Glutamatergic neuron (in vitro differentiated cells): ENCODE results near the gene ACAD11. TPM values are rescaled to one million over a fixed set of nuclear protein-coding genes. Genes with fewer than 3 reads are reported as not detected.

Experiments
- DNase-seq: peaks from one replicate; pipeline ENCODE4 v3.0.0; 2022
- H3K27ac Mint-ChIP-seq: one replicate; pipeline ENCODE4 v1.8.0; 2020; ENCODE audit warnings: mild to moderate bottlenecking, mixed read lengths, inconsistent platforms; ENCODE audit not compliant: unreplicated experiment
- H3K27me3 Mint-ChIP-seq: one replicate; pipeline ENCODE4 v1.8.0; 2020; ENCODE audit warnings: mild to moderate bottlenecking, moderate library complexity, mixed read lengths, inconsistent platforms; ENCODE audit not compliant: unreplicated experiment
- H3K36me3 Mint-ChIP-seq: one replicate; pipeline ENCODE4 v1.8.0; 2020; ENCODE audit warnings: mild to moderate bottlenecking, mixed read lengths, inconsistent platforms; ENCODE audit not compliant: unreplicated experiment
- H3K4me1 Mint-ChIP-seq: one replicate; pipeline ENCODE4 v1.8.0; 2020; ENCODE audit warnings: mild to moderate bottlenecking, low read depth, mixed read lengths, inconsistent platforms; ENCODE audit not compliant: unreplicated experiment
- H3K4me3 Mint-ChIP-seq: one replicate; pipeline ENCODE4 v1.8.0; 2020; ENCODE audit warnings: mild to moderate bottlenecking, mixed read lengths, inconsistent platforms; ENCODE audit not compliant: unreplicated experiment
- H3K9me3 Mint-ChIP-seq: one replicate; pipeline ENCODE4 v1.8.0; 2020; ENCODE audit warnings: mild to moderate bottlenecking, moderate library complexity, mixed read lengths, inconsistent platforms; ENCODE audit not compliant: unreplicated experiment
- CTCF ChIP-seq: fragments of 200-600 bp; sonication (generic); IDR thresholded peaks from one replicate; pipeline ENCODE4 v1.5.0; 2021; ENCODE audit not compliant: partially characterized antibody, unreplicated experiment
- total RNA-seq: library from RNA; stranded (reverse); fragmentation: NEBNext Ultra II Directional; extraction: Animal tissue kit (Norgen Biotek cat#: 25700); gene quantifications from one replicate; pipeline ENCODE4 v1.2.1, GENCODE V29; 2021; ENCODE audit not compliant: unreplicated experiment

Gene ACAD11
- total RNA-seq, 1 donor from 2014 or later, result 9.4 TPM

- Mint-ChIP-seq H3K27ac (no peak overlapping the region), H3K4me1 (no peaks in the 10 kb centered on the region)
Observed at GRCh38 chr3:132570016-132570415, 89.6 kb downstream of the ACAD11 start.

GRCh38 chr3:132569580-132569979, 90.0 kb downstream of the ACAD11 start:
- H3K27ac Mint-ChIP-seq, result no peak overlapping the region
- no peak for DNase-seq
- peaks cover 13% of the 10 kb centered on the region for H3K36me3 Mint-ChIP-seq
- no peaks in the 10 kb centered on the region for H3K27me3 Mint-ChIP-seq
- no peaks in the 10 kb centered on the region for H3K4me1 Mint-ChIP-seq
- no peaks in the 10 kb centered on the region for H3K9me3 Mint-ChIP-seq
- no peak for TF ChIP-seq CTCF
- H3K4me3 Mint-ChIP-seq, result no peak overlapping the region

More at GRCh38 chr3:132570016-132570415, 89.6 kb downstream of the ACAD11 start:
- DNase-seq, result no peak
- Mint-ChIP-seq H3K36me3 (peaks cover 13% of the 10 kb centered on the region), H3K4me3 (no peak overlapping the region), H3K9me3 (no peaks in the 10 kb centered on the region), H3K27me3 (no peaks in the 10 kb centered on the region)
- TF ChIP-seq CTCF, result no peak

GRCh38 chr3:132569153-132569552, 90.5 kb downstream of the ACAD11 start:
- Mint-ChIP-seq H3K27ac (no peak overlapping the region), H3K36me3 (peaks cover 13% of the 10 kb centered on the region), H3K27me3 (no peaks in the 10 kb centered on the region), H3K4me1 (no peaks in the 10 kb centered on the region), H3K9me3 (no peaks in the 10 kb centered on the region), H3K4me3 (no peak overlapping the region)
- DNase-seq, result no peak
- TF ChIP-seq CTCF, result no peak

- Mint-ChIP-seq H3K9me3 (no peaks in the 10 kb centered on the region), H3K27me3 (no peaks in the 10 kb centered on the region), H3K4me1 (no peaks in the 10 kb centered on the region), H3K4me3 (no peak overlapping the region), H3K27ac (no peak overlapping the region), H3K36me3 (peaks cover 13% of the 10 kb centered on the region)
- no peak for DNase-seq
- no peak for TF ChIP-seq CTCF
Observed at GRCh38 chr3:132568422-132568821, 91.2 kb downstream of the ACAD11 start.

GRCh38 chr3:132564070-132564465, 95.5 kb downstream of the ACAD11 start:
- no peak overlapping the region for H3K4me3 Mint-ChIP-seq
- DNase-seq, result no peak
- H3K4me1 Mint-ChIP-seq, result no peaks in the 10 kb centered on the region
- H3K27ac Mint-ChIP-seq, result no peak overlapping the region
- no peaks in the 10 kb centered on the region for H3K27me3 Mint-ChIP-seq
- no peaks in the 10 kb centered on the region for H3K36me3 Mint-ChIP-seq
- H3K9me3 Mint-ChIP-seq, result no peaks in the 10 kb centered on the region
- no peak for TF ChIP-seq CTCF
